ENCODE data around the gene KIAA0513. TPM values are rescaled to one million over a fixed set of nuclear protein-coding genes. Genes with fewer than 3 reads are reported as not detected.
A peak's percentile ranks its signal among the peaks of the same experiment; 100 is the strongest.
"Not testable (repeated sequence)": the region's sequence is repeated elsewhere in the genome, so short reads cannot be mapped to it uniquely, and the experiment has no call there.

Gene KIAA0513
- total RNA-seq, 1 experiment from 2014 or later = 8.7 TPM

DNA sequence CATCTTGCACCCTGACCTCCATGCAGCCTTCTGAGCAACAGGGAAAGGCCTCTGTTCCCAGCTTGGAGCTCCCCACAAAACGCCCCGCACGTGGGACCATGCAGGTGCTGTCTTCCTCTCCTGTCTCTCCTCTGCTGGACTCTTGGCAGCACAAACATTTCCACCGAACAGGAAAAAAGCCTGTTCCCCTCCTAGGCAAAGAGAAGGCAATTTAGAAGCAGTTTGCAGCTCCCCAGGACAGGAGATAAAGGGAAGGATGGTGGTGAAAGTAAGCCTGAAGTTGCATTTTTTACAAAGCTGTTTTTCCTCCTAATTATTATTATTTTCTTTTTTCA, 92.4 kb downstream of the KIAA0513 start:
- no peak overlapping the region for H3K4me3 ChIP-seq (ENCODE audit: low read depth in 2 of 2, low read length in 2 of 2)
- H3K27me3 ChIP-seq (ENCODE audit: control insufficient read depth, insufficient read depth, low read length) = no peaks in the 10 kb centered on the region
- no peak for DNase-seq (ENCODE audit: low read depth, low spot score)
- H3K4me1 ChIP-seq (ENCODE audit: control insufficient read depth, insufficient read depth, low read length) = no peaks in the 10 kb centered on the region
- H3K36me3 ChIP-seq (ENCODE audit: control insufficient read depth, insufficient read depth, low read length) = no peaks in the 10 kb centered on the region
- in situ Hi-C loops (cut with HindIII; ENCODE audit: low pct_unique_long_range_greater_than_20kb, low sequenced_read_pairs) (no loop called here), intact Hi-C loops (cut with micrococcal nuclease; ENCODE audit: unreplicated experiment) (no loop called here)
- POLR2A ChIA-PET = no interaction called here
- no peaks in the 10 kb centered on the region for H3K9me3 ChIP-seq (ENCODE audit: control insufficient read depth, insufficient read depth, low read depth, low read length)
- no peak overlapping the region for H3K27ac ChIP-seq (ENCODE audit: low read length)
- CTCF ChIA-PET = no interaction called here
- ATAC-seq = no peak
- no TSS peak for BruUV-seq (replicated peaks)
- TF ChIP-seq POLR2AphosphoS5 (IDR thresholded peaks at IDR 0.05; ENCODE audit: low read depth, low read length) (no peak), SIN3A (IDR thresholded peaks at IDR 0.05; ENCODE audit: borderline replicate concordance, insufficient read depth, low read depth, low read length) (no peak), TCF7L2 (IDR thresholded peaks at IDR 0.05; ENCODE audit: low read depth, low read length) (no peak), CTCF (IDR thresholded peaks at IDR 0.05) (no peak)
- TF ChIP-seq, protein P1, sequence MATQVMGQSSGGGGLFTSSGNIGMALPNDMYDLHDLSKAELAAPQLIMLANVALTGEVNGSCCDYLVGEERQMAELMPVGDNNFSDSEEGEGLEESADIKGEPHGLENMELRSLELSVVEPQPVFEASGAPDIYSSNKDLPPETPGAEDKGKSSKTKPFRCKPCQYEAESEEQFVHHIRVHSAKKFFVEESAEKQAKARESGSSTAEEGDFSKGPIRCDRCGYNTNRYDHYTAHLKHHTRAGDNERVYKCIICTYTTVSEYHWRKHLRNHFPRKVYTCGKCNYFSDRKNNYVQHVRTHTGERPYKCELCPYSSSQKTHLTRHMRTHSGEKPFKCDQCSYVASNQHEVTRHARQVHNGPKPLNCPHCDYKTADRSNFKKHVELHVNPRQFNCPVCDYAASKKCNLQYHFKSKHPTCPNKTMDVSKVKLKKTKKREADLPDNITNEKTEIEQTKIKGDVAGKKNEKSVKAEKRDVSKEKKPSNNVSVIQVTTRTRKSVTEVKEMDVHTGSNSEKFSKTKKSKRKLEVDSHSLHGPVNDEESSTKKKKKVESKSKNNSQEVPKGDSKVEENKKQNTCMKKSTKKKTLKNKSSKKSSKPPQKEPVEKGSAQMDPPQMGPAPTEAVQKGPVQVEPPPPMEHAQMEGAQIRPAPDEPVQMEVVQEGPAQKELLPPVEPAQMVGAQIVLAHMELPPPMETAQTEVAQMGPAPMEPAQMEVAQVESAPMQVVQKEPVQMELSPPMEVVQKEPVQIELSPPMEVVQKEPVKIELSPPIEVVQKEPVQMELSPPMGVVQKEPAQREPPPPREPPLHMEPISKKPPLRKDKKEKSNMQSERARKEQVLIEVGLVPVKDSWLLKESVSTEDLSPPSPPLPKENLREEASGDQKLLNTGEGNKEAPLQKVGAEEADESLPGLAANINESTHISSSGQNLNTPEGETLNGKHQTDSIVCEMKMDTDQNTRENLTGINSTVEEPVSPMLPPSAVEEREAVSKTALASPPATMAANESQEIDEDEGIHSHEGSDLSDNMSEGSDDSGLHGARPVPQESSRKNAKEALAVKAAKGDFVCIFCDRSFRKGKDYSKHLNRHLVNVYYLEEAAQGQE (IDR thresholded peaks at IDR 0.05; ENCODE audit: insufficient read depth in 1 of 2, low read depth in 2 of 2, low read length in 1 of 2) = no peak

- in situ Hi-C loops (cut with HindIII; ENCODE audit: low pct_unique_long_range_greater_than_20kb, low sequenced_read_pairs); BruUV-seq (replicated peaks); H3K4me3 ChIP-seq (ENCODE audit: low read depth in 2 of 2, low read length in 2 of 2); ATAC-seq; DNase-seq (ENCODE audit: low read depth, low spot score); H3K27me3 ChIP-seq (ENCODE audit: control insufficient read depth, insufficient read depth, low read length); H3K9me3 ChIP-seq (ENCODE audit: control insufficient read depth, insufficient read depth, low read depth, low read length); intact Hi-C loops (cut with micrococcal nuclease; ENCODE audit: unreplicated experiment); H3K36me3 ChIP-seq (ENCODE audit: control insufficient read depth, insufficient read depth, low read length); CTCF ChIA-PET: not testable (repeated sequence)
- POLR2A ChIA-PET = interaction anchor here (0.7 kb wide), 1 partner anchor 81 kb away, joined by 13 read pairs; no protein-coding TSS in a partner anchor
- 0 out of 2 replicates have a peak overlapping the region, but pooled peaks have one; percentile 34 for H3K27ac ChIP-seq (ENCODE audit: low read length)
- peaks cover 15% of the 10 kb centered on the region for H3K4me1 ChIP-seq (ENCODE audit: control insufficient read depth, insufficient read depth, low read length)
These were observed 95.8 kb downstream of the KIAA0513 start for GRCh38 chr16:85123441-85123840.

DNA sequence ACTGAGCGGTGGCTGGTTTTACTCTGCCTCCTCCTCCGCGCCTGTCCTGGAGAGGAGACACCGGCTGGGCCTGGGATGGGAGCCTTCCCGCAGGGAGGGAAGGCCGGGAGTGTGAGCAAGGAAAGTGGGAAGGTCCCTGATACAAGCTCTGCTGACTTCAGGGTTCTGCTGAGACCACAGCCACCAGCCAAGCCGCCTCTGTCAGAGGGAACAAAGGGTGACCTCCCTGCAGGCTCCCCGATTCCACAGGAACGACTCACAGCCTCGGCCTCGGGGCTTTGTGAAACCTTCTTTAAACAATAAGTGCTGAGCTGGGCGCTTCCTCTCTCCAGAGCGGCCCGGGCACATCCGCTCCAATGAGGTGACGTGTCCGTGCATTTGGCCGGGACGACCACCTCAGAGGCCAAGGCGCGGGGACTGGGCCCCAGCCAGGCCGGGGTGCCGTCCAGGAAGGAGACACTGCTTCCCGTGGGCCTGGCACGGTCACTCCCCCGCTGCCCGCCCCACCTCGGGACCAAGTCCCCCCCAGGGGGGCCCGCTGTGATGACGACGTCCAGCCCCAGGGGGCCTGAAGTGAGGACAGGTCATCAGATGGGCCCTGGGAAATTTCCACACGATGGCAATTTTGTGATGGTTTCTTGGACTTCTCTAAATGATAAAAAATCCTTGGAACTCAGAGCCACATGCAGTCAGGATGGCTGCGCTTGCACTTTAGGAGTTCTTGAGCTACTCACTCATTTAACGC, 96.5 kb downstream of the KIAA0513 start:
- ATAC-seq (peak; percentile 52), DNase-seq (ENCODE audit: low read depth, low spot score) (no peak)
- ChIA-PET CTCF (no interaction called here), POLR2A (no interaction called here)
- no TSS peak for BruUV-seq (replicated peaks)
- in situ Hi-C loops (cut with HindIII; ENCODE audit: low pct_unique_long_range_greater_than_20kb, low sequenced_read_pairs) (no loop called here), intact Hi-C loops (cut with micrococcal nuclease; ENCODE audit: unreplicated experiment) (no loop called here)
- TF ChIP-seq SIN3A (IDR thresholded peaks at IDR 0.05; ENCODE audit: borderline replicate concordance, insufficient read depth, low read depth, low read length) (no peak), POLR2AphosphoS5 (IDR thresholded peaks at IDR 0.05; ENCODE audit: low read depth, low read length) (no peak), TCF7L2 (IDR thresholded peaks at IDR 0.05; ENCODE audit: low read depth, low read length) (no peak), CTCF (IDR thresholded peaks at IDR 0.05) (no peak)
- TF ChIP-seq, protein P1 (IDR thresholded peaks at IDR 0.05; ENCODE audit: insufficient read depth in 1 of 2, low read depth in 2 of 2, low read length in 1 of 2) = no peak
- no peaks in the 10 kb centered on the region for H3K36me3 ChIP-seq (ENCODE audit: control insufficient read depth, insufficient read depth, low read length)
- peaks cover 15% of the 10 kb centered on the region for H3K4me1 ChIP-seq (ENCODE audit: control insufficient read depth, insufficient read depth, low read length)
- no peaks in the 10 kb centered on the region for H3K9me3 ChIP-seq (ENCODE audit: control insufficient read depth, insufficient read depth, low read depth, low read length)
- H3K27ac ChIP-seq (ENCODE audit: low read length) = 0 out of 2 replicates have a peak overlapping the region, but pooled peaks have one; percentile 34
- no peak overlapping the region for H3K4me3 ChIP-seq (ENCODE audit: low read depth in 2 of 2, low read length in 2 of 2)
- H3K27me3 ChIP-seq (ENCODE audit: control insufficient read depth, insufficient read depth, low read length) = no peaks in the 10 kb centered on the region
